HG03135 (cell line): Measurements from ENCODE around the gene FBXL20.
"Not testable (repeated sequence)": the region's sequence is repeated elsewhere in the genome, so short reads cannot be mapped to it uniquely, and the experiment has no call there.

Experiments
- ATAC-seq: cut with Tn5 transposase; IDR thresholded peaks from one replicate; pipeline ENCODE4 v1.9.1; 2021; ENCODE audit warnings: mild to moderate bottlenecking, moderate library complexity; ENCODE audit not compliant: unreplicated experiment

FBXL20 gene

GRCh38 chr17:39401412-39402243, at the start of gene FBXL20:
Gene FBXL20, minus strand, starts transcription at chr17:39401626. Its CDS starts 224 bp downstream, at chr17:39401402.
- peak; percentile 54 for ATAC-seq

DNA sequence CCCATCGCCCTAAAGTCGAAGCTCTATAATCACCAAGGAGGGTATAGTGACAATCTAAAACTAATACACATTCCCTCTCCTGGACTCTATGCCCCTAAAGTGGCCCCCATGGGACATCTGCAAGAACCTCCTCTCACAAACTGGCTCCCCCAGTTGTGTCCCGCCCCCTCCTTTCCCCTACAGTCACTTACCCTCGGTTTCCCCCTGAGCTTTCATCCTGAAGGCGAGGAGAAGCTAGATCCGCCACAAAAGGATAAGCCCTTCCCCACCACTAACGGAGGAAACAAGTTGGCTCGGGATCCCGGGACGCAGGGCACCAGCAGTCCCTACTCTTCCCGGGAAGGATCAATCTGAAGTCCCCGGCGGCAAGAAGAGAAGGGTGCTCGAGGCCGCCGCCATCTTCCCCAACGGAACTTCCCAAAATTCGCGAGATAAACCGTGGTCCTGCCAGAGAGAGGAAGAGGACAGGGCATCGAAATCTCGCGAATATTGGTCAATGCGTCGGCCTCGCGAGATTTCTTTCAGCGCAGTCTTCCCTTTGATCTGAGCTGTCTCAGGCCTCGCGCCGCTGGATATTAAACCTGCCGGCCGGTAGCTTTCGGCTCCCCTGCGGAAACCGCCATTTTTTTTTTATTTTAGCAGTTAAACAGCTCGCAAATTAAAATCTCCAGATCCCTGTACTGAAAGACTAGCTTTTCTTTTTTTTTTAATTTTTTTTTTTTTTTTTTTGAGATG, 49.6 kb upstream of the FBXL20 start, which contains the start of gene MED1:
Gene MED1, minus strand, starts transcription at position 417 of the 735 bp plus-strand sequence. Its CDS starts 201 bp downstream, at position 216.
- peak; percentile 96 for ATAC-seq

- ATAC-seq = no peak
Measured at GRCh38 chr17:39450051-39450450, 48.6 kb upstream of the FBXL20 start.

DNA sequence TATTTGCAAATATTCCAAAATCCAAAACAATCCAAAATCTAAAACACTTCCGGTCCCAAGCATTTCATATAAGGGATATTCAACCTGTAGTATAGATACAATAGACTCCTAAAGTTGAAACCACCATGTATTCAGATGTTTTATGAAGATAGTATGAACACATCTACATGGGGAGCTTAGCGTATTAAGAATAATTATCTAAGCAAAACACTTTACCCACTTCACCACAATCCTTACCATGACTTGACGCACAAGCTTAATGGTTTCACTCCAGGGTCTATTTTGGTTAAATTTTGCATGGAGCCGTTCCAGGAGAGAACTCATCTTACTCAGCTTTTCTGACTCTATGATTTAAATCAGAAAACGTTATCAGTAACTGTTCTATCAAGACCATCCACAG, 46.1 kb upstream of the FBXL20 start:
- ATAC-seq = no peak

DNA sequence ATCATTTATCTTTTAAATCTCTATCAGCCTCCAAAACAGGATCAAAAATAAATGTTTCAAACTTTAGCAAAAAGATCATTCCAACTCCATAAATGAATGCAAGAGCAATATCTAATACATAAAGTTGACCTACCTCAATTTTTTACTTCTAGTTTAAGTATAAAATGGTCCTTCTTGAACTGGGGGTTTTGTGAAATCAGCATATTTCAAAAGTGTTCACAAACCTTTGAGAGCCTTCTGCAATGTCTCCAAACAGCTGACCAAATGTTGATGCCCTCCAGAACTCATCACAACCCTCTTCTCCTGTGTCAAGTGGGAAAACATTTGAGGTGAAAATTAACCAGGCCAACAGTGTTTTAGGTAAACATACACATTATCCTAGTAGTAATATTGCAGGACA, 41.9 kb upstream of the FBXL20 start:
- no peak for ATAC-seq

- not testable (repeated sequence) for ATAC-seq
Measured at GRCh38 chr17:39439868-39440267, 38.4 kb upstream of the FBXL20 start.

DNA sequence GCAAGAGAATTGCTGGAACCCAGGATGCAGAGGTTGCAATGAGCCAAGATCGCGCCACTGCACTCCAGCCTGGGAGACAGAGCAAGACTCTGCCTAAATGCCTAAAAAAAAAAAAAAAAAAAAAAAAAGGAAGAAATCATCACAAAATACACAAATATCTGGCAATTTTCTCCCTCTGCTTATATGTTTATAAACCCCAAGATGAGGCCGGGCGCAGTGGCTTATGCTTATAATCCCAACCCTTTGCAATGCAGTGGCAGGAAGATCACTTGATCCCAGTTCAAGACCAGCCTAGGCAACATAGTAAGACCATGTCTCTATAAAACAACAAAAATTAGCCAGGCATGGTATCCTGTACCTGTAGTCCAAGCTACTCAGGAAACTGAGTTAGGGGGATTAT, 28.2 kb upstream of the FBXL20 start:
- no peak for ATAC-seq

DNA sequence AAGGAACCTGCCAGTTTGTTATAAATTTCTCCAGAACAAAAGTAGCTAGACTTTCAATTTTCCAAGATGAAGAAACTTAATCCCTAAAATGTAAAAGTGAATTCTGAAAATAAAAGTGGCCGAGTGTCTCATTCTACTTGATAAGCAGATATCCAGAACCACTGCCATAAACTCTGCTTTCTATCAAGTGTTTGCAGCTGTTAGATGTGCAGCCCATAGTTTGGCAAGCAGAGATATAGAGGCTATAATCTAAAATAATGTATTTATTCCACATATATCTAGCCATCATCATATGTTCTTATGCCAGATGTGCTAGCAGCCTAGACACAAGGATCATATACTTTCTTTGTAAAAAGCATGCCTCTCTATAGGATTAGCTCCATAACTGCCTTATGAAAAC, 14.7 kb upstream of the FBXL20 start:
- ATAC-seq = no peak

DNA sequence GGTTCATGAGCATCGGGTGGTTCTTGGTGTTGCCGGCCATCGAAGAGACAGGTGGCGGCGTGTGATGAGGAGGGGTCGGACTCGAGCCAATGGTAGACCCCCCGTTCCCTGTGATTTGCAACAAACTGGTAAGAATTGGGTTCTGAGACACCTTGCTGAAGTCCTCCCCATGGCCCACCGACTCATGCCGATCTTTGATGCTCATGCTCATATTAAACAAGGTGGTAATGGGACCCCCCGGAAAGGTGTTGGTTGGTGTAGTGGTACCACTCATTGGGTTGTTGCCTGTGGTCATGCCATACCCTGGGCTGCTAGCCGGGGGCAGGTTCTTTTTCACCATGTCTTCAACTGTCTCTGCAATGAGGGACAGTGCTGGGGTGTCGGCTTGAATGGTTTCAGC, 8.9 kb upstream of the FBXL20 start:
- ATAC-seq = no peak

- ATAC-seq = no peak
Measured at GRCh38 chr17:39408360-39408759, 6.9 kb upstream of the FBXL20 start.

- no peak for ATAC-seq
Measured at GRCh38 chr17:39406951-39407350, 5.5 kb upstream of the FBXL20 start.

DNA sequence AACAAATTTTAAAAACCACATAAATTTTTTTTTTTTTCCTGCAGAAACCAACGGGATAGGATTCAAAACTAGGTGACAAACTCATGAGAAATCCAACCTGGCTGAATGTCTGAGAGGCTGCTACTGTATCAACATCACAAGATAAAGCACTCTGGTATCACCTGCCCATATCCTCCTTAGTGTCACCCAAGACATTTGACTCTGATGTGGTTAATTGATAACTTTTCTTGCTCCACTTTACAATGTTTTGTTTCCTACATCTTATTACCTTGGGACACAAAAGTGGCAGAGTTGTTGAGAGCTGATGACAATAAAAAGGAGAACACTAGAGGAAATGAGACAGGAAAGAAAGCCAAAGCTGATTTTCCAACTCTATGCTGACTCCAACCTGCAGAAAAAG, 4.0 kb upstream of the FBXL20 start:
- no peak for ATAC-seq

- no peak for ATAC-seq
Measured at GRCh38 chr17:39404542-39405378, 3.3 kb upstream of the FBXL20 start.

- no peak for ATAC-seq
Measured at GRCh38 chr17:39402890-39403605, 1.6 kb upstream of the FBXL20 start.

DNA sequence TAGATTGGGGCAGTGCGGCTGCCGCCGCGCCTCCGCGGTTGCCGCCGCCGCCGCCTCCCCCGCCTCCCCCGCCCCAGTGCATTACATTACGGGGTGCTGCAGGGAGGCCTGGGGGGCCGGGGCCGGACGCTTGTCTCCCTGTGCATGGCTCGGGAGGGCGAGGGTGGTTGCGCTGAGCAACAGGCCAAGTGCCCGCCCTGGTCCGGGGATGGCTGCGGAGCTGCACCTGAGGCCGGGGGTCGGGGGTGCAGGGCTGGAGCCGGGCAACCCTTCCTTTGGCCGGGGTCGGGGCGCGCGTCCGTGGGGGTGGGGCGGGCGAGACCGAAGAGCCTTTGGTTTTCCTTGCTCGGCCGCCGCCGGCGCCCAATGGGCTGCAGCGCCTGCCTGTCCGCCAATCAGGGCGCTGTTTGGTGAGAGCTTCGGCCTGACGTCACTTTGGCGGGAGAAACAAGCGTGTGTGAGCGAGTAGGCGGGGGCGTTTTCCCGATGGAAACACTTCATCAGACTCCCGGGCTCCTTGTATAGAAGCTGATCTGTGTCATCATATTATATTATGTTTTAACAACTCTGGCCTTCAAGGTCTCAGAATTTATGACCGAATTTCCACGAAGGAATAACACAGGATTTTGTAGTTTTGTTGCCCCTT, 941 bp upstream of the FBXL20 start:
- ATAC-seq = peak; percentile 62

DNA sequence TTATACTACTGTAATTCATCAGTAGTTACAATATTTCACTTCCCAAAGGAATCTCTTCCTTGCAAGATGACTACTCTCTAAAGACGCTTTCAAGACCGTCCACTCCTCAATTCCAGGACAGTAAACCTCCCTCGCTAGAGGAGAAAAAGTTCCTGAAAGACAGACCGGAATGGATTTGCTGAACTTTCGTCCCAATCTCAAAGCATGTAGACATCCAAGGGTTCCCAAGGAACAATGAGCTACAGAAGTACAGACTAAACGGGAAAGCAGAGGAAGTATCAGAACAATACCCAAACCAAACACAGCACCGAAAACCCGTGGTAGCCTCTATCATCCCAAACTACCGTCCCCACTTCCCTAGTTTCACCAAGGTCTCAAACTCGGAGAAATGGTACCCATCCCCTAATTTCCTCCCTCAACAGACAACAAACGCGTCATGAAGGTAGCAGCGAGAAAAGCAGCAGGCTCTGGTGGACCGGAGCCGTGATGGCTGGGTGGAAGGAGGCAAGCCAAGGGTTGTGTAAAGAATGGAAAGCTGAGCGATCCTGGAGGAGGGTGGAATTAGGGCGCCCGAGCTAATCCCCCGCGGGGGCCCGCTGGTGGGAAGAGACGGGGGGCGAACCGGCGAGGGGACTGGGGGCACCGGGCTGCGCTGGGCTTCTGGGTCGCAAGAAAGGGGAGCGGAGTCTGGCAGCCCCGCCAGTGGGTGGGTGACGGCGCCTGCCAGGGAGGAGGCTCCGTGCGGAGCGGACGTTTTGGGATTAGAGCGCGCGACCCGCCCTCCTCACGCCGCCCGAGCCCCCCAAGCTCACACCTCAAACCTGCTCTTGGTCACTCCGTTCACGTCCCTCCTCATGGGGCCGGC, 647 bp downstream of the FBXL20 start:
- ATAC-seq = peak; percentile 2

GRCh38 chr17:39399791-39400190, 1.6 kb downstream of the FBXL20 start:
- ATAC-seq = no peak

DNA sequence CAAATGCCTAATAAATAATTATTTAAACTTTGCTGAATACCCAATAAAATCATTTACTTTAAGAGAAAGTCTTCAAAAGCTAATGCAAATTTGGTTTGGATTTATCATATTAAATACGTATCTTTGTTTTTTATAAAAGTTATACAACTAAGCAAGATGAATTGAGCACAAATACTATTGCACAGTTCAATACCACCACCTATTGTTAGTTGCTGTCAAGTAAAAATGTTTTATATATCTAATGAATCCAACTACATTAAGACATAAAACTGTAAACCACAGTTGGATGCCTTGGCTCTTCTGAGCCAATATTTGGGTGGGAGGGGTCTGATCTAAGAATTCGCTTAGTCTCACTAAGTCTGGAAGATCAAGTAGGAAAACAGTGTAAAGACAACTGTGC, 7.7 kb downstream of the FBXL20 start:
- ATAC-seq = no peak

- ATAC-seq = no peak
Measured at GRCh38 chr17:39391448-39391847, 10.0 kb downstream of the FBXL20 start.
